GM13976 (cell line): ENCODE data around the gene SCGB2B2.

Experiments
- DNase-seq: peaks from one replicate; pipeline ENCODE4 v3.0.0; 2012; ENCODE audit warnings: low spot score
- CTCF ChIP-seq: IDR thresholded peaks from 2 replicates; pipeline ENCODE4 v1.5.1; 2012; ENCODE audit warnings: borderline replicate concordance, mild to moderate bottlenecking; ENCODE audit not compliant: insufficient read depth; ENCODE audit errors: extremely low read depth, missing control alignments, control extremely low read depth
- in situ Hi-C: fragments of 300-500 bp; cut with MboI; formaldehyde crosslinking; loops from one replicate; pipeline ENCODE4 v1.12.0; 2022; ENCODE audit warnings: low sequenced_read_pairs, mixed read lengths, inconsistent platforms; ENCODE audit not compliant: unreplicated experiment

SCGB2B2 gene

DNA sequence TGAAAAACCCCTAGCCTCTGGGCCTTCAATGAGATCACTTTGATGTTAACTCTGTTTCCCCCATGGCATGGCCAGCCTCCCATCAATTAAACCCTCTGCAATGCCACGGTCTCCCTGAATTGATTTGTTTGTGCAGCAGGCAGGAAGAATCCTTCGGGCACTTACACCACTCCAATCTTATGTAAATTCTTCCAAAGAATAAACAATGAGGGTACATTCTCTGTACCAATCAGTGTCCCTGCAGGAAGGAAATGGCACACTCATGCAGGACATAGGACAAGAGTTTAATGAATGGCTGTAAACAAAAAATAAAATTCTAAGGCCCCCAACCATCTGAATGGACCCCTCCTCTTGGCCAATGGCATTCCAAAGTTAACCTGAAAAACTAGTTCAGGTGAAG is 22.2 kb downstream of the SCGB2B2 start:
- no peak for TF ChIP-seq CTCF
- in situ Hi-C loops = no loop called here
- no peak for DNase-seq

DNA sequence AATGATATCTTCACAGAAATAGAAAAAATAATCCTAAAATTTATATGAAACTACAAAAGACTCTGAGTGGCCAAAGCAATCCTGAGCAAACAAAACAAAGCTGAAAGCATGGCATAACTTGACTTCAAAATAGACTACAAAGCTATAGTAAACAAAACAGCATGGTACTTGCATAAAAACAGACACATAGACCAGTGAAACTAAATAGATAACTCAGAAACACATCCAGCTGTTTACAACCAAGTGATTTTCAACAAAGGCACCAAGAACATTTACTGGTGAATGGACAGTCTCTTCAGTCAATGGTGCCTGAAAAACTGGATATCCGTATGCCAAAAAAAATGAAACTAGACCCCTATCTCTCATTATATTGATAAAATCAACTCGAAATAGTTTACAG is 25.2 kb downstream of the SCGB2B2 start:
- in situ Hi-C loops = no loop called here
- no peak for TF ChIP-seq CTCF

DNA sequence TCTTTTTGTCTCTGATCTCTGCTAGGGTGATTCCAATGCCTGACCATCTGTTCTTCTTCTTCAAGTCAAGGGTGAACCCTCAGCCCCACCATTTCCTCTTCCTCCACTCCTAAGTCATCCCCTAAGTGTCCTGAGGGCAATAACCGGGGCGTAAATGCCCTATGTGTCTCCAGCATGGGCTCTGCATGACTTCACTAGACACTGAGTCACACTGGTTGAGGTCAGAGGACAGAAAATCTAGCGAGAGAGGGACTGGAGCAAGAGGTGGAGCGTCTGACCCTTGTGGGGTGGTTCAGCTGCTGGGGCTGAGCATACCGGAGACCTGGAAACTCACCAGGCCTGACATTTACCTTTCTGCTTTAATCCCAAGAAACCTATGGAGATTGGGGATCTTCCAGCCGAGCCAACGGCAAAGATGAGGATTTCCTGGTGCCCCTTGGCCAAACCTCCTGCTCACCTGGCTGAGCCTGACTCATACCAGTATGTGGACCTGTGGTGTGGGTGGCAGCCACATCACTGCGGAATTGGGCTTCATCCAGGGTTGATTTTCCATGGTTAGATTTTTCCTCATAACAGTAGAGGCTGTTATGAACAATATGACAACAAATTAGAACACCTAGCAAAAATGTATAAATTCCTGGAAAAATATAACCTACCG is 26.9 kb downstream of the SCGB2B2 start:
- DNase-seq = no peak
- TF ChIP-seq CTCF = no peak
- in situ Hi-C loops = no loop called here

More for the DNA sequence above, 25.2 kb downstream of the SCGB2B2 start:
- DNase-seq = no peak

GRCh38 chr19:34645551-34645950 is 31.4 kb downstream of the SCGB2B2 start:
- DNase-seq = no peak
- in situ Hi-C loops = no loop called here

GRCh38 chr19:34644991-34645461 is 31.9 kb downstream of the SCGB2B2 start:
- no peak for TF ChIP-seq CTCF
- in situ Hi-C loops = no loop called here
- no peak for DNase-seq

More at GRCh38 chr19:34645551-34645950, 31.4 kb downstream of the SCGB2B2 start:
- TF ChIP-seq CTCF = no peak

DNA sequence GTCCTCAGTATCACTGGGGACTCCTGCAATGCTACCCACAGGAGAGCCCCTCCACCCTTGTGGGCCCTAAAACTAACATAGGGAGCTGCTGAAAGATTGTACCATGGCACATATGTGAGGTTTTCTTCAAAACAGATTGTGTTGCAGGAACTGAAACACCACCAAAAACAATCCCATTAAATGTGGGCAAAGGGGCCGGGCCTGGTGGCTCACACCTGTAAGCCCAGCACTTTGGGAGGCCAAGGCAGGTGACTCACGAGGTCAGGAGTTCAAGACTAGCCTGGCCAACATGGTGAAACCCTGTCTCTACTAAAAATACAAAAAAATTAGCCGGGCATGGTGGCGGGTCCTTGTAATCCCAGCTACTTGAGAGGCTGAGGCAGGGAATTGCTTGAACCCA is 34.7 kb downstream of the SCGB2B2 start:
- in situ Hi-C loops = no loop called here
- no peak for TF ChIP-seq CTCF
- no peak for DNase-seq

DNA sequence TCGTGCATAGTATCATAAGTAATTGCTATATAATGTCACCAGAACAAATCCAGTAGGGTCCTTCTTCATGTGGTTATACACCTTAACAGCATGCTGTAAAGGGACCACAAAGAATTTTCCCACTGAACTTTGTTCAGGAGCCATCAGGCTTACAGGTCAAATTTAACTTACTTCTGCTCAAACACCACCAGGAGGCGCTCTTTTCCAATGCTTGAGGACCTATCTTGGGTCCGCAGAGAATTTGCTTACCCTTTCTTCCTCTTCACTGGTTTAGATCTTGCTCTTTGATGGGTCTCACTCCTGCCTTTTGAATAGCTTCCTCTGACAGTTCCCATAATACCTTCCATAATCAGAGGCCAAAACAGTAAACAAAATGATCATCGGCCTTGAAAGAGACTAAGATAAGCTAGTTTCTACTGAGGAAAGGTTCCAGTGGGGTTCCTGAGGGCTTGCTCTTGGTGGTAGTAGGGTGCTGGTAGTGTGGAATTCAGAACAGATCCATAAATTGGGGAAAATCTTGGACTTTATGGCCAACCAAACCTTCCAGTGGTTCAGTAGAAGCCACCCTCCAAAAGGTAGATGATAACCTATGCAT is 37.4 kb downstream of the SCGB2B2 start:
- peak; percentile 52 for DNase-seq
- peak; percentile 61 for TF ChIP-seq CTCF
- in situ Hi-C loops = no loop called here
